Common myeloid progenitor, CD34-positive (primary cell): ENCODE data around the gene VAMP3.

Source experiments
- CTCF ChIA-PET: fragments of 350-600 bp; sonication (Branson Sonifier 250); formaldehyde crosslinking; loops from one replicate; lab custom pipeline; 2021; ENCODE audit warnings: antibody characterized with exemption; lab: Charles Lee
- POLR2A ChIA-PET: fragments of 350-600 bp; sonication (Branson Sonifier 250); formaldehyde crosslinking; loops from one replicate; lab custom pipeline; 2021; ENCODE audit warnings: antibody characterized with exemption; lab: Charles Lee
- DNase-seq, 3 donors: peaks; one replicate each; pipeline versions ENCODE4 v3.0.0 to v3.0.0-alpha.2; 2013
- H3K27ac ChIP-seq, 2 experiments: 1 replicate in 1 of 2; 2 replicates in 1 of 2; pipeline ENCODE4 v1.7.0; 2013; ENCODE audit warnings: inconsistent platforms in 2 of 2, low read length in 2 of 2, mild to moderate bottlenecking in 2 of 2, low read depth in 1 of 2, moderate library complexity in 1 of 2; ENCODE audit not compliant: severe bottlenecking in 2 of 2, insufficient read depth in 1 of 2, poor library complexity in 1 of 2
- H3K27me3 ChIP-seq, 5 experiments: replicated peaks in 2 of 5; 1 replicate in 3 of 5; 2 replicates in 2 of 5; pipeline versions ENCODE4 v1.6.1 to v1.7.0; 2013; ENCODE audit warnings: low read length in 4 of 5, mild to moderate bottlenecking in 2 of 5, moderate library complexity in 2 of 5, inconsistent platforms in 1 of 5; ENCODE audit not compliant: insufficient read depth in 5 of 5, control insufficient read depth in 4 of 5
- H3K36me3 ChIP-seq, 4 experiments: 1 replicate in 2 of 4; 2 replicates in 2 of 4; pipeline versions ENCODE4 v1.6.1 to v1.7.0; 2013; ENCODE audit warnings: low read length in 3 of 4, control low read depth in 1 of 4, mild to moderate bottlenecking in 1 of 4; ENCODE audit not compliant: control insufficient read depth in 4 of 4, insufficient read depth in 4 of 4
- H3K4me1 ChIP-seq, 4 experiments: 1 replicate in 3 of 4; 2 replicates in 1 of 4; pipeline versions ENCODE4 v1.6.1 to v1.7.1; 2013; ENCODE audit warnings: low read length in 3 of 4, mild to moderate bottlenecking in 3 of 4, control low read depth in 1 of 4, inconsistent platforms in 1 of 4, moderate library complexity in 1 of 4; ENCODE audit not compliant: control insufficient read depth in 4 of 4, insufficient read depth in 4 of 4; ENCODE audit errors: control extremely low read depth in 1 of 4
- H3K4me3 ChIP-seq, 7 experiments: 1 replicate in 4 of 7; 2 replicates in 3 of 7; pipeline versions ENCODE4 v1.5.1 to v1.7.0; 2013; ENCODE audit warnings: mild to moderate bottlenecking in 7 of 7, low read length in 6 of 7, moderate library complexity in 6 of 7, inconsistent platforms in 2 of 7, low read depth in 2 of 7, control low read depth in 1 of 7; ENCODE audit not compliant: insufficient read depth in 4 of 7, control insufficient read depth in 1 of 7; ENCODE audit errors: extremely low read depth in 1 of 7
- H3K9me3 ChIP-seq, 5 experiments: 1 replicate in 4 of 5; 2 replicates in 1 of 5; pipeline versions ENCODE4 v1.6.1 to v1.7.1; 2013; ENCODE audit warnings: low read length in 4 of 5, mild to moderate bottlenecking in 2 of 5, inconsistent platforms in 1 of 5, low read depth in 1 of 5, moderate library complexity in 1 of 5; ENCODE audit not compliant: control insufficient read depth in 4 of 5, insufficient read depth in 2 of 5; ENCODE audit errors: control extremely low read depth in 1 of 5
- WGBS: methylation state at CpG from one replicate; pipeline ENCODE4 v1.1.5; 2013; ENCODE audit not compliant: insufficient coverage; 5-methylcytosine and 5-hydroxymethylcytosine counted together

VAMP3 gene

GRCh38 chr1:7777591-7777990, 6.5 kb downstream of the VAMP3 start:
- Histone ChIP-seq H3K9me3 (no peaks in the 10 kb centered on the region), H3K36me3 (peaks cover 17 to 61% (median 31%) of the 10 kb centered on the region in 4 experiments), H3K4me1 (peaks cover 0 to 19% (median 18%) of the 10 kb centered on the region in 4 experiments), H3K27ac (no peak overlapping the region), H3K4me3 (no peak overlapping the region), H3K27me3 (no peaks in the 10 kb centered on the region)
- ChIA-PET CTCF (no interaction called here), POLR2A (no interaction called here)
- DNase-seq, result no peak
- 100% methylated on average over 3 of the region's 3 CpGs for WGBS

GRCh38 chr1:7778133-7778628, 7.1 kb downstream of the VAMP3 start:
- no peak for DNase-seq
- ChIA-PET POLR2A (no interaction called here), CTCF (interaction anchor here (1.2 kb wide), 1 partner anchor 9 kb away, joined by 4 read pairs; no protein-coding TSS in a partner anchor)
- no peaks in the 10 kb centered on the region for H3K27me3 ChIP-seq
- no peaks in the 10 kb centered on the region for H3K9me3 ChIP-seq
- WGBS, result 97% methylated on average over 4 of the region's 4 CpGs
- no peak overlapping the region for H3K27ac ChIP-seq
- H3K4me3 ChIP-seq, result no peak overlapping the region
- peaks cover 17 to 56% (median 31%) of the 10 kb centered on the region in 4 experiments for H3K36me3 ChIP-seq
- peaks cover 0 to 24% (median 23%) of the 10 kb centered on the region in 4 experiments for H3K4me1 ChIP-seq

GRCh38 chr1:7780976-7781375, 9.9 kb downstream of the VAMP3 start:
- H3K4me1 ChIP-seq, result peaks cover 0 to 30% (median 27%) of the 10 kb centered on the region in 4 experiments
- ChIA-PET CTCF (interaction anchor here (3.3 kb wide), 1 partner anchor 28 kb away, joined by 11 read pairs; no protein-coding TSS in a partner anchor), POLR2A (no interaction called here)
- H3K9me3 ChIP-seq, result no peaks in the 10 kb centered on the region
- DNase-seq, result no peak
- H3K27ac ChIP-seq, result no peak overlapping the region
- H3K36me3 ChIP-seq, result peaks cover 11 to 39% (median 23%) of the 10 kb centered on the region in 4 experiments
- 91% methylated on average over 8 of the region's 9 CpGs for WGBS
- H3K4me3 ChIP-seq, result no peak overlapping the region
- no peaks in the 10 kb centered on the region for H3K27me3 ChIP-seq

GRCh38 chr1:7781501-7781900, 10.4 kb downstream of the VAMP3 start:
- no peaks in the 10 kb centered on the region for H3K27me3 ChIP-seq
- WGBS, result 0% methylated on average over 3 of the region's 7 CpGs
- ChIA-PET CTCF (interaction anchor here (3.3 kb wide), 1 partner anchor 29 kb away, joined by 11 read pairs; no protein-coding TSS in a partner anchor), POLR2A (no interaction called here)
- peak overlapping the region in 2 of 7 experiments; percentile 6 to 39 for H3K4me3 ChIP-seq
- peak in 2 of 3 donors; percentile 41 to 48 for DNase-seq
- peaks cover 0 to 30% (median 28%) of the 10 kb centered on the region in 4 experiments for H3K4me1 ChIP-seq
- H3K27ac ChIP-seq, result no peak overlapping the region
- peaks cover 11 to 34% (median 22%) of the 10 kb centered on the region in 4 experiments for H3K36me3 ChIP-seq
- no peaks in the 10 kb centered on the region for H3K9me3 ChIP-seq

GRCh38 chr1:7781923-7782495, 10.9 kb downstream of the VAMP3 start:
- POLR2A ChIA-PET, result no interaction called here
- 42% methylated on average over 12 of the region's 16 CpGs for WGBS
- Histone ChIP-seq H3K4me3 (peak overlapping the region in 3 of 7 experiments; percentile 5 to 39 (median 6)), H3K36me3 (peaks cover 10 to 32% (median 20%) of the 10 kb centered on the region in 4 experiments), H3K4me1 (peaks cover 2 to 34% (median 31%) of the 10 kb centered on the region in 4 experiments), H3K27me3 (no peaks in the 10 kb centered on the region), H3K27ac (no peak overlapping the region), H3K9me3 (no peaks in the 10 kb centered on the region)
- CTCF ChIA-PET, result interaction anchor here (3.3 kb wide), 1 partner anchor 29 kb away, joined by 11 read pairs; no protein-coding TSS in a partner anchor
- peak in 2 of 3 donors; percentile 33 to 51 for DNase-seq

GRCh38 chr1:7783178-7783711, 12.1 kb downstream of the VAMP3 start:
- WGBS, result 3% methylated on average over 17 of the region's 34 CpGs
- no peak for DNase-seq
- POLR2A ChIA-PET, result interaction anchor here (0.8 kb wide), 1 partner anchor 134 kb away, joined by 3 read pairs; no protein-coding TSS in a partner anchor
- Histone ChIP-seq H3K27me3 (no peaks in the 10 kb centered on the region), H3K9me3 (no peaks in the 10 kb centered on the region), H3K4me3 (peak overlapping the region; percentile 25 to 74 (median 56)), H3K4me1 (peaks cover 2 to 34% (median 31%) of the 10 kb centered on the region in 4 experiments), H3K36me3 (peaks cover 4 to 20% (median 13%) of the 10 kb centered on the region in 4 experiments), H3K27ac (no peak overlapping the region)
- CTCF ChIA-PET, result interaction anchor here (0.7 kb wide), 1 partner anchor 26 kb away, joined by 3 read pairs; no protein-coding TSS in a partner anchor
